Activated T-helper 1 cell treated with anti-CD3 and anti-CD28 coated beads, Interleukin-12 subunit alpha, Interleukin-12 subunit beta, Interleukin-2, Interleukin-4 antibody, amounts not matched to agents 30 ng/mL and 10 ng/mL and 1 ng/mL, durations not matched to agents 14 hours and 24 hours and 36 hours (primary cell): ENCODE measurements around the gene ITGB1. TPM values are rescaled to one million over a fixed set of nuclear protein-coding genes. Genes with fewer than 3 reads are reported as not detected.
A peak's percentile ranks its signal among the peaks of the same experiment; 100 is the strongest.
"Not testable (repeated sequence)": the region's sequence is repeated elsewhere in the genome, so short reads cannot be mapped to it uniquely, and the experiment has no call there.

Experiments
- DNase-seq: peaks from one replicate; pipeline ENCODE4 v3.0.0; 2021; ENCODE audit warnings: low spot score
- H3K27ac Mint-ChIP-seq: one replicate; pipeline ENCODE4 v1.8.0; 2021; ENCODE audit warnings: mild to moderate bottlenecking, mixed read lengths
- H3K27me3 Mint-ChIP-seq: one replicate; pipeline ENCODE4 v1.8.0; 2022; ENCODE audit warnings: mild to moderate bottlenecking, moderate library complexity, mixed read lengths; ENCODE audit not compliant: insufficient read depth
- H3K36me3 Mint-ChIP-seq: one replicate; pipeline ENCODE4 v1.8.0; 2021; ENCODE audit warnings: low read depth, mixed read lengths
- H3K4me1 Mint-ChIP-seq: one replicate; pipeline ENCODE4 v1.8.0; 2021; ENCODE audit warnings: low read depth, mixed read lengths
- H3K4me3 Mint-ChIP-seq: one replicate; pipeline ENCODE4 v1.8.0; 2021; ENCODE audit warnings: mild to moderate bottlenecking, moderate library complexity, mixed read lengths
- H3K9me3 Mint-ChIP-seq: one replicate; pipeline ENCODE4 v1.8.0; 2021; ENCODE audit warnings: mixed read lengths
- intact Hi-C: fragments of 100-400 bp; cut with micrococcal nuclease; formaldehyde crosslinking; loops from one replicate; pipeline ENCODE4 v1.15.1; 2024
- total RNA-seq: library from RNA; stranded (reverse); gene quantifications from 2 replicates; pipeline ENCODE4 v1.2.3, GENCODE V29; 2022

ITGB1 gene
- total RNA-seq, result 51.4 and 61.4 TPM in 2 replicates

GRCh38 chr10:32958085-32959005 lies at the start of gene ITGB1:
ITGB1 (minus strand) TSS chr10:32958230; CDS start chr10:32935558, 22,672 bp downstream.
- Mint-ChIP-seq H3K9me3 (no peaks in the 10 kb centered on the region), H3K27ac (peak within 1 kb of the TSS; percentile 93), H3K27me3 (peaks cover 12% of the 10 kb centered on the region), H3K4me3 (peak within 1 kb of the TSS; percentile 86), H3K36me3 (no peaks in the 10 kb centered on the region), H3K4me1 (peaks cover 35% of the 10 kb centered on the region)
- DNase-seq, result peak; percentile 81
- intact Hi-C loops, result loop anchor here (1.0 to 5.0 kb wide), 8 partner anchors 22 to 1164 kb away; partner anchors contain the start of gene CCDC7

DNA sequence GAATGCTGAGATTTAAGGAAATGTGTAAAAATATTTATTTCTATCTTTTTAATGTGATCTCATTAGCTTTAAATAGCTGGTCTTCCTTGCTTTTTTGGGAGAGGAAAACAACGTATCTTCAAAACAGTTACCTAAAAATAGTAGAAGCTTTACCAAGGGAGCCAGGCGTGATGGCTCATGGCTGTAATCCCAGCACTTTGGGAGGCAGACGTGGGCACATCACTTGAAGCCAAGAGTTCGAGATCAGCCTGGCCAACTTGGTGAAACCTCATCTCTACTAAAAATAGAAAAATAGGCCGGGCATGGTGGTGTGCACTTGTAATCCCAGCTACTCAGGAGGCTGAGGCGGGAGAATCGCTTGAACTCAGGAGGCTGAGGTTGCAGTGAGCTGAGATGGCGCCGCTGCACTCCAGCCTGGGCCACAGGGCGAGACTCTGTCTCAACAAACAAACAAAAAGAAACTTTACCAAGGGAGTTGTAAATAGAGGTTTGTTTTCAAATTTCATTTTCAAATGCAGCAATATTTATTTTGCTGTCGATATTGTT lies 48.4 kb upstream of the ITGB1 start:
- Mint-ChIP-seq H3K36me3 (no peaks in the 10 kb centered on the region), H3K27me3 (peaks cover 13% of the 10 kb centered on the region), H3K4me1 (peaks cover 24% of the 10 kb centered on the region), H3K9me3 (no peaks in the 10 kb centered on the region), H3K4me3 (no peak overlapping the region), H3K27ac (no peak overlapping the region)
- DNase-seq, result no peak
- intact Hi-C loops, result loop anchor here (5.0 kb wide), 1 partner anchor 559 kb away; the partner anchor contains the start of gene CCDC7

DNA sequence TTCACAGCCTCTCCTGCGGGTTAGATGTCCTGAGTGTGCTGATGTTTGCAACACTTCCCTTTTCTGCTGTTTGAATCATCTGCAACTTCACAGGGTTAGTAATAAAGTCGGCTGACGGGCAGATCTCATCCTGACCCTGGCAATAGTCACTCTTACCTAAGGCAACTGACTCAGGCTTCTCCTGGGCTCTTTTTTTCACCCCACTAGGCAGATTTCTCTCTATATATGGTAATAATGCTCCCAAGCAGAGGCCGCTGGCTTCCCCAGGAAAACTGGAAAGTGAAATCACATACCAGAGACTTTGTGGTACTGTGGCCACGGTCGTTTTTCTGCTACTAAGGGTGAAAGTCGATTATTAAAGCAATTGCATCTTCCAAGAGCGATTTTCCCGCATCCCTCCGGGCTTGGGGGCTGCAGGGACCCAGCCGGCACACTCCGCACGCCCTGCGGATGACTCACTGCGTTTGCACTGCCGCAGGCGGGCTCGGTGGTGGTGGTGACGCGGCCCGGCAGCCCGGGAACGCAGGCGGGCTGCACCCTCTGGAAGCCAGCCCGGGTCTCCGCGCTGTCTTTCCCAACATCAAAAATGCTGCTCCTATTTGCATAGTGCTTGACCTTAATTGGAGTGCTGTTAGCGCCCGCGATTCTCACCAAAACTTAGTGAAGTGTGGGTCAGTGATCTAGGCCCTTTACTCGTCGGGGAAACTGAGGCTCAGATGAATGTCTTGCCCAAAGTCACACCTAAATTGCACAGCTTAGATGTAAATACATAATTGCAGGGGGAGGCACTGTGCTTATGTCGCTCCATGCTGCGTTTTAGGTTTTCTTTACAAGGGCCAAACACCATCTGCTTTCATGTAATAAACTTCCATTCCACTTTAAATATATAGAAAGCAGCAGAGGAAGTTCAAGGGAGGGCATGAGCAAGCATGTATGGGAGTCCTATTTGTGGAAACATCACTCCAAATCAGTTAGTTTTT lies 47.6 kb upstream of the ITGB1 start:
- Mint-ChIP-seq H3K4me1 (peaks cover 24% of the 10 kb centered on the region), H3K27ac (no peak overlapping the region), H3K36me3 (no peaks in the 10 kb centered on the region), H3K27me3 (peaks cover 15% of the 10 kb centered on the region), H3K9me3 (no peaks in the 10 kb centered on the region), H3K4me3 (peak overlapping the region; percentile 32)
- intact Hi-C loops, result loop anchor here (5.0 kb wide), 1 partner anchor 558 kb away; the partner anchor contains the start of gene CCDC7
- DNase-seq, result no peak

GRCh38 chr10:33001908-33002492 lies 44.0 kb upstream of the ITGB1 start:
- Mint-ChIP-seq H3K27ac (no peak overlapping the region), H3K9me3 (no peaks in the 10 kb centered on the region), H3K27me3 (peaks cover 7% of the 10 kb centered on the region), H3K4me3 (no peak overlapping the region), H3K4me1 (no peaks in the 10 kb centered on the region), H3K36me3 (no peaks in the 10 kb centered on the region)
- intact Hi-C loops, result no loop called here
- no peak for DNase-seq

- H3K27me3 Mint-ChIP-seq, intact Hi-C loops, DNase-seq, H3K9me3 Mint-ChIP-seq, H3K4me1 Mint-ChIP-seq, H3K36me3 Mint-ChIP-seq, H3K4me3 Mint-ChIP-seq, H3K27ac Mint-ChIP-seq: not testable (repeated sequence)
These were observed 40.1 kb upstream of the ITGB1 start for GRCh38 chr10:32998060-32998581.

GRCh38 chr10:32995751-32996150 lies 37.7 kb upstream of the ITGB1 start:
- intact Hi-C loops, result no loop called here
- no peak for DNase-seq
- no peak overlapping the region for H3K4me3 Mint-ChIP-seq
- no peaks in the 10 kb centered on the region for H3K36me3 Mint-ChIP-seq
- H3K4me1 Mint-ChIP-seq, result peaks cover 5% of the 10 kb centered on the region
- no peak overlapping the region for H3K27ac Mint-ChIP-seq
- peaks cover 2% of the 10 kb centered on the region for H3K27me3 Mint-ChIP-seq
- H3K9me3 Mint-ChIP-seq, result peaks cover 2% of the 10 kb centered on the region

DNA sequence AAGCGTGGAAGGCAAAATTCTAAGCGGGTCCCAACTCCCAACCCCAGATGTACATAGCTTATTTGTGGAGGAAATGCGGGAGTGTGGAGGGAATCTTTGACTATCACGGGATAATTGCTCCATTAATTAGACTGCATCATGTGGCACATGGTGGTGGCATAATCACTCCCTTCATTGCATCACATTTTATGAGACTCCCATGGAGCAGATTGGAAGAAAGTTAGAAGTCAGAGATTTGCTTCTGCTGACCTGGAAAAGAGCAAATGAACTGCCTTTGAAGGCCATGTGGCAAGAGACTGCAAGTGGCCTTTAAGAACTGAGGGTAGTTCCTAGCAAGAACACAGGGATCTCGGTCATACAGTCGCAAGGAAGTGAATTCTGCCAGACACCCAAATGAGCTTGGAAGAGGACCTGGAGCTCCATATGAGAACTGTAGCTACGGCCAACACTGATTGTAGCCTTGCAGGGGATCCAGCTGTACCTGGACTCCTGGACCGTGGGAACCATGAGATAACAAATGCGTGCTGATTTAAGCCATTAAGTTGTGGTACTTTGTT lies 37.1 kb upstream of the ITGB1 start:
- intact Hi-C loops, result no loop called here
- H3K9me3 Mint-ChIP-seq, result peaks cover 3% of the 10 kb centered on the region

GRCh38 chr10:32994632-32995031 lies 36.6 kb upstream of the ITGB1 start:
- H3K9me3 Mint-ChIP-seq, H3K27ac Mint-ChIP-seq, H3K27me3 Mint-ChIP-seq, intact Hi-C loops, H3K4me1 Mint-ChIP-seq, DNase-seq, H3K36me3 Mint-ChIP-seq, H3K4me3 Mint-ChIP-seq: not testable (repeated sequence)

More for the DNA sequence above, 37.1 kb upstream of the ITGB1 start:
- DNase-seq, result no peak
- Mint-ChIP-seq H3K27me3 (peaks cover 2% of the 10 kb centered on the region), H3K27ac (no peak overlapping the region), H3K36me3 (no peaks in the 10 kb centered on the region), H3K4me1 (peaks cover 5% of the 10 kb centered on the region), H3K4me3 (no peak overlapping the region)

- H3K27ac Mint-ChIP-seq, intact Hi-C loops, H3K9me3 Mint-ChIP-seq, DNase-seq, H3K4me3 Mint-ChIP-seq, H3K27me3 Mint-ChIP-seq, H3K36me3 Mint-ChIP-seq, H3K4me1 Mint-ChIP-seq: not testable (repeated sequence)
These were observed 34.3 kb upstream of the ITGB1 start for GRCh38 chr10:32992310-32992709.

- Mint-ChIP-seq H3K4me3 (no peak overlapping the region), H3K4me1 (peaks cover 5% of the 10 kb centered on the region), H3K9me3 (peaks cover 3% of the 10 kb centered on the region), H3K27ac (no peak overlapping the region), H3K36me3 (no peaks in the 10 kb centered on the region), H3K27me3 (peaks cover 2% of the 10 kb centered on the region)
- intact Hi-C loops, result no loop called here
- no peak for DNase-seq
These were observed 32.8 kb upstream of the ITGB1 start for GRCh38 chr10:32990811-32991210.

GRCh38 chr10:32988604-32989003 lies 30.6 kb upstream of the ITGB1 start:
- no peak for DNase-seq
- Mint-ChIP-seq H3K27ac (no peak overlapping the region), H3K27me3 (peaks cover 2% of the 10 kb centered on the region), H3K9me3 (peaks cover 3% of the 10 kb centered on the region), H3K4me3 (no peak overlapping the region), H3K4me1 (no peaks in the 10 kb centered on the region), H3K36me3 (no peaks in the 10 kb centered on the region)
- intact Hi-C loops, result no loop called here

DNA sequence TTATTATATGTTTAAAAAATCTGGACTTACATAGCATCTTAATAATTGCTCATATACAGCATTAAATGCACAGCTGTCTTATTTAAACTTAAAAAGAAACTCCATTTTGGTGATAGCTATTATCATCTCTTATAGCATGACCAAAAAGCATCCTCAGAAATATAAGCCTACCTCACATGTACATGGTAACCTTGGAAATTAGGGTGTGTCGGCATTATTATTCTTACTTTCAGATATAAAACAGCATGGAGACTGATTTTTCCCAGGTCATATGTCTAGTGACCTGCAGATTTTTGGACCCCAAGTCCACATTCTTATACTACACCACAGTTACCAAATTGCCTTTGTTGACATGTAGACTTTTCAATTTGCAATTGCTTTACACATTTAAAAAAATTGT lies 29.1 kb upstream of the ITGB1 start:
- Mint-ChIP-seq H3K4me3 (no peak overlapping the region), H3K36me3 (no peaks in the 10 kb centered on the region), H3K27ac (no peak overlapping the region), H3K9me3 (peaks cover 3% of the 10 kb centered on the region), H3K4me1 (peaks cover 9% of the 10 kb centered on the region), H3K27me3 (peaks cover 2% of the 10 kb centered on the region)
- no peak for DNase-seq
- intact Hi-C loops, result no loop called here
